Right atrium auricular region (tissue), 2 donors: Measurements from ENCODE around the gene ARHGAP6. TPM values are rescaled to one million over a fixed set of nuclear protein-coding genes. Genes with fewer than 3 reads are reported as not detected.
"Not testable (repeated sequence)": the region's sequence is repeated elsewhere in the genome, so short reads cannot be mapped to it uniquely, and the experiment has no call there.

Experiments
- DNase-seq: peaks from one replicate; pipeline ENCODE4 v3.0.0-alpha.2; 2019; ENCODE audit warnings: low spot score
- H3K27ac ChIP-seq, 2 donors: fragments of 200-600 bp; sonication (generic); 1 replicate in 1 of 2; 2 replicates in 1 of 2; pipeline ENCODE4 v1.5.1; 2016 to 2019
- H3K27me3 ChIP-seq, 2 donors: fragments of 200-600 bp; sonication (generic); one replicate each; pipeline versions ENCODE4 v1.5.1 to v1.6.0; 2017 to 2019
- H3K36me3 ChIP-seq: fragments of 200-600 bp; sonication (generic); one replicate; pipeline ENCODE4 v1.5.1; 2016
- H3K4me1 ChIP-seq, 2 donors: fragments of 200-600 bp; sonication (generic); one replicate each; pipeline versions ENCODE4 v1.5.1 to v1.6.0; 2017 to 2019
- H3K4me3 ChIP-seq, 2 donors: fragments of 200-600 bp; sonication (generic); 1 replicate in 1 of 2; 2 replicates in 1 of 2; pipeline ENCODE4 v1.5.1; 2017 to 2019; ENCODE audit warnings: mild to moderate bottlenecking in 1 of 2, moderate library complexity in 1 of 2
- H3K9me3 ChIP-seq, 2 donors: fragments of 200-600 bp; sonication (generic); one replicate each; pipeline ENCODE4 v1.5.1; 2019
- CTCF ChIP-seq, 2 donors: fragments of 200-600 bp; sonication (generic); IDR thresholded peaks; one replicate each; pipeline ENCODE4 v1.5.1; 2019; ENCODE audit warnings: antibody characterized with exemption in 2 of 2
- total RNA-seq, 2 donors: library from RNA; depleted of rRNA; stranded (reverse); fragments of >200 nt; gene quantifications; one replicate each; pipeline ENCODE4 v1.1.0, GENCODE V29; 2016

Gene ARHGAP6
- total RNA-seq, 2 donors from 2014 or later, result 5.1 to 9.4 TPM

DNA sequence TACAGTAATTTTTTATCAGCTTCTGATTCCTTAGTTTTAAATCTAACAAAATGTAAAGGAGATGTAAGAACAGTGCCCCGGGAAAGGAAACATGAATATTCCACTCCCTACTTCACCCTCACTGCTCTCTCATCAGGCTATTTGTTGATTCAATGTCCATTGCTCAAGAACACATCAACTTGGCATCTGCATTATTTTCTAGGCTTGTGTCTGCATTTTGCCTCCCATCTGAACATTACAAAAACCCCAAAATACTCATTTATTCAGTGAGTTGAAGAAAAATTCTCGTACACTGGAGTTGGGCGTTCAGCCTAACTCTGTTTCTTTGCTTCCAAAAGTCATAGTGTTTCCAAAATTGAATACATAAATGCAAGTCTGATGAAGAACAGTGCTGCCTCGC lies 25.6 kb downstream of the ARHGAP6 start:
- H3K27me3 ChIP-seq, result no peaks in the 10 kb centered on the region
- H3K27ac ChIP-seq, result no peak overlapping the region
- DNase-seq, result no peak
- H3K36me3 ChIP-seq, result no peaks in the 10 kb centered on the region
- TF ChIP-seq CTCF (IDR thresholded peaks at IDR 0.05), result no peak
- H3K4me1 ChIP-seq, result no peaks in the 10 kb centered on the region
- H3K4me3 ChIP-seq, result no peak overlapping the region
- H3K9me3 ChIP-seq, result no peaks in the 10 kb centered on the region

GRCh38 chrX:11632732-11633131 lies 33.0 kb downstream of the ARHGAP6 start:
- no peak for DNase-seq
- H3K4me3 ChIP-seq, result no peak overlapping the region
- H3K4me1 ChIP-seq, result no peaks in the 10 kb centered on the region
- TF ChIP-seq CTCF (IDR thresholded peaks at IDR 0.05), result no peak
- no peaks in the 10 kb centered on the region for H3K36me3 ChIP-seq
- peaks cover 0 to under 1% of the 10 kb centered on the region in 2 donors for H3K9me3 ChIP-seq
- H3K27ac ChIP-seq, result no peak overlapping the region
- no peaks in the 10 kb centered on the region for H3K27me3 ChIP-seq

- no peak overlapping the region for H3K4me3 ChIP-seq
- no peak for DNase-seq
- no peak for TF ChIP-seq CTCF (IDR thresholded peaks at IDR 0.05)
- H3K27ac ChIP-seq, result no peak overlapping the region
- H3K4me1 ChIP-seq, result no peaks in the 10 kb centered on the region
- H3K27me3 ChIP-seq, result no peaks in the 10 kb centered on the region
- H3K36me3 ChIP-seq, result no peaks in the 10 kb centered on the region
- H3K9me3 ChIP-seq, result peaks cover 0 to 29% of the 10 kb centered on the region in 2 donors
Measured at GRCh38 chrX:11629593-11630211, 36.0 kb downstream of the ARHGAP6 start.

DNA sequence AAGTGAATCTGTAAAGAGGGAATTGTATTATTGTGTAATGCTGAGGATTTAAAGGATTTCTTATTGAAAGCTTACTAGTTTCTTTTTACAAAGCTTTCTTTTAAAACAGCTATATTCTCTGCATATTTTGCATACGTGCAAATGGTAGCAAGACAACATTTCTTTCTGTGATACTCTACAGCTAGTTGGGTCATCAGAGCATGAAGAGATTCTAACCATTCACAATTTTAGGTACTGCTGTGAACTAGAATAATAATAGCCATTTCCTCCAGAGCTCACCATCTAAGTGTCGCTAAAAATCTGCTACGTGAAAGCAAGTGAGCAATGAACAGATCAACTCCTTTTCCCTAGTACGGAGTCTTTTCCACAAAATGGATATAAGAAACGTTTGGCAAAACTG lies 37.3 kb downstream of the ARHGAP6 start:
- DNase-seq, result no peak
- no peaks in the 10 kb centered on the region for H3K27me3 ChIP-seq
- H3K4me1 ChIP-seq, result no peaks in the 10 kb centered on the region
- no peaks in the 10 kb centered on the region for H3K36me3 ChIP-seq
- no peak overlapping the region for H3K4me3 ChIP-seq
- TF ChIP-seq CTCF (IDR thresholded peaks at IDR 0.05), result no peak
- H3K9me3 ChIP-seq, result peaks cover 0 to 29% of the 10 kb centered on the region in 2 donors
- no peak overlapping the region for H3K27ac ChIP-seq

DNA sequence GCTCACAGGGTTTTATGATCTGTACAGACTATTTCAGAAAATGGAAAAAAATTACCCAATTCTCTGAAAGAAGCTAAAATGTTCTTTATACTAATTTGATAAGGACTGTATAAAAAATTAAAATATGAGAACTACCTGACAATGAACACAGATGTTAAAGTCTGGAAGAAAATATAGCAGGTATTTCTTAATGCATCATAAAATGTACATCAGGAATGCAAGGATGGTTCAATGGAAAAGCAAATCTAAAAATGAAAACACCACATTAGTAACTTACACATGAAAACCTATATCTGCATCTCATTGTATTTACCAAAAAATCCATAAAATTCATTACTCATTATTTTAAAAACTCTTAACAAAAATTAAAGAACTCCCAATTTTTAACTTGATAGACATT lies 39.4 kb downstream of the ARHGAP6 start:
- Histone ChIP-seq H3K9me3 (peaks cover 0 to 29% of the 10 kb centered on the region in 2 donors), H3K36me3 (no peaks in the 10 kb centered on the region), H3K4me3 (no peak overlapping the region), H3K27ac (no peak overlapping the region), H3K27me3 (no peaks in the 10 kb centered on the region), H3K4me1 (no peaks in the 10 kb centered on the region)
- TF ChIP-seq CTCF (IDR thresholded peaks at IDR 0.05), result no peak
- no peak for DNase-seq

DNA sequence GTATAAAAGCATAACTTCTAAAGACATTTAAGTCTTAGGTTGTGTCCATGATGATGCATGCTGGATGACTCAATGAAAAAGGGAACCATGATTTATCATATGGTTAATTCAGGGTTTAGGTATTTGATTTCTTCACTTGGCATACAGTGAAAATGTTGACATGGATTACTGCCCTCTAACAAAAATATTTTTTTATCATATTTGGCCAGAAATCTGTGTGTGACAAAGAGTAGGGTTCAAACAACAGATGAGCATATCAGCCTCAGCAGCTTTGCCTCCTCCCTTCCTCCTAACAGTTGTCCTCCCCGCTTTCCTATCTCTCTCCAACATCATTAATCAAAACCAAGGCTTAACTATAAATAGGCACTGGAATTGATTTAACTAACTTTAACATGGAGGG lies 46.3 kb downstream of the ARHGAP6 start:
- H3K27me3 ChIP-seq, result no peaks in the 10 kb centered on the region
- DNase-seq, result no peak
- no peak overlapping the region for H3K4me3 ChIP-seq
- no peaks in the 10 kb centered on the region for H3K4me1 ChIP-seq
- no peaks in the 10 kb centered on the region for H3K9me3 ChIP-seq
- no peak overlapping the region for H3K27ac ChIP-seq
- no peaks in the 10 kb centered on the region for H3K36me3 ChIP-seq
- no peak for TF ChIP-seq CTCF (IDR thresholded peaks at IDR 0.05)

DNA sequence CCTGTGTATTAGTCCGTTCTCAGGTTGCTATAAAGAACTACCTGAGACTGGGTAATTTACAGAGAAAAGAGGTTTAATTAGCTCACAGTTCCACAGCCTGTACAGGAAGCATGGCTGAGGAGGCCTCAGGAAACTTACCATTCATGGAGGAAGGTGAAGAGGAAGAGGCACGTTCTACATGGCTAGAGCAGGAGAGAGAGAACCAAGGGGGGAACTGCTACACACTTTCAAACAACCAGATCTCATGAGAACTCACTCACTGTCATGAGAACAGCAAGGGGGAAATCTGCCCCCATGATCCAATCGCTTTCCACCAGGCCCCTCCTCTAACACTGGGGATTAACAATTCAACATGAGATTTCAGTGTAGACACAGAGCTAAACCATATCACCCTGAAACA lies 51.5 kb downstream of the ARHGAP6 start:
- not testable (repeated sequence) for H3K9me3 ChIP-seq, H3K4me3 ChIP-seq, H3K36me3 ChIP-seq, H3K27me3 ChIP-seq, H3K4me1 ChIP-seq, H3K27ac ChIP-seq, DNase-seq
